NCI-H1105 (cell line): Measurements from ENCODE around the gene WDR7.
A peak's percentile ranks its signal among the peaks of the same experiment; 100 is the strongest.

Experiments used
- DNase-seq: peaks from one replicate; lab custom pipeline; 2025; lab: John Stamatoyannopoulos, UW

WDR7 gene

GRCh38 chr18:56804395-56804794, 153.2 kb downstream of the WDR7 start:
- no peak for DNase-seq

GRCh38 chr18:56807901-56808300, 156.7 kb downstream of the WDR7 start:
- DNase-seq, result no peak

GRCh38 chr18:56812674-56813073, 161.5 kb downstream of the WDR7 start:
- DNase-seq, result no peak

- DNase-seq, result no peak
Observed at GRCh38 chr18:56815926-56816325, 164.8 kb downstream of the WDR7 start.

- DNase-seq, result no peak
Observed at GRCh38 chr18:56823986-56824565, 172.9 kb downstream of the WDR7 start.

- no peak for DNase-seq
Observed at GRCh38 chr18:56825321-56825720, 174.2 kb downstream of the WDR7 start.

GRCh38 chr18:56825878-56826277, 174.7 kb downstream of the WDR7 start:
- no peak for DNase-seq

- no peak for DNase-seq
Observed at GRCh38 chr18:56831988-56832387, 180.8 kb downstream of the WDR7 start.

- no peak for DNase-seq
Observed at GRCh38 chr18:56835331-56835730, 184.2 kb downstream of the WDR7 start.

GRCh38 chr18:56836173-56836572, 185.0 kb downstream of the WDR7 start:
- no peak for DNase-seq

- DNase-seq, result no peak
Observed at GRCh38 chr18:56841836-56842235, 190.7 kb downstream of the WDR7 start.

- DNase-seq, result no peak
Observed at GRCh38 chr18:56843241-56843640, 192.1 kb downstream of the WDR7 start.

- no peak for DNase-seq
Observed at GRCh38 chr18:56844556-56844955, 193.4 kb downstream of the WDR7 start.

- DNase-seq, result no peak
Observed at GRCh38 chr18:56851774-56852173, 200.6 kb downstream of the WDR7 start.

GRCh38 chr18:56853961-56854360, 202.8 kb downstream of the WDR7 start:
- no peak for DNase-seq

- peak; percentile 72 for DNase-seq
Observed at GRCh38 chr18:56861244-56861643, 210.1 kb downstream of the WDR7 start.

GRCh38 chr18:56869189-56869777, 218.1 kb downstream of the WDR7 start:
- peak; percentile 72 for DNase-seq

- DNase-seq, result no peak
Observed at GRCh38 chr18:56870982-56871381, 219.8 kb downstream of the WDR7 start.

GRCh38 chr18:56872140-56872539, 221.0 kb downstream of the WDR7 start:
- no peak for DNase-seq

GRCh38 chr18:56873441-56874140, 222.4 kb downstream of the WDR7 start:
- DNase-seq, result no peak

GRCh38 chr18:56878711-56879110, 227.6 kb downstream of the WDR7 start:
- no peak for DNase-seq

GRCh38 chr18:56884511-56884910, 233.4 kb downstream of the WDR7 start:
- DNase-seq, result peak; percentile 30

GRCh38 chr18:56888978-56889377, 237.8 kb downstream of the WDR7 start:
- no peak for DNase-seq

- DNase-seq, result no peak
Observed at GRCh38 chr18:56889621-56890020, 238.5 kb downstream of the WDR7 start.
